Muscle layer of duodenum (tissue), 2 donors: Measurements from ENCODE around the gene KRTAP10-9.

Source experiments
- H3K27ac ChIP-seq: one replicate; pipeline ENCODE4 v1.7.0; 2013; ENCODE audit warnings: mild to moderate bottlenecking, low read length
- H3K27me3 ChIP-seq: one replicate; pipeline ENCODE4 v1.7.0; 2013; ENCODE audit warnings: low read depth, mild to moderate bottlenecking, control low read depth, low read length
- H3K36me3 ChIP-seq, 2 donors: one replicate each; pipeline ENCODE4 v1.7.0; 2013; ENCODE audit warnings: low read length in 2 of 2, control low read depth in 1 of 2, mild to moderate bottlenecking in 1 of 2; ENCODE audit not compliant: insufficient read depth in 2 of 2, control insufficient read depth in 1 of 2
- H3K4me1 ChIP-seq, 2 donors: one replicate each; pipeline ENCODE4 v1.7.0; 2013; ENCODE audit warnings: low read length in 2 of 2, mild to moderate bottlenecking in 2 of 2, control low read depth in 1 of 2, moderate library complexity in 1 of 2; ENCODE audit not compliant: insufficient read depth in 2 of 2, control insufficient read depth in 1 of 2
- H3K4me3 ChIP-seq, 2 donors: one replicate each; pipeline ENCODE4 v1.7.0; 2013; ENCODE audit warnings: low read length in 2 of 2, low read depth in 1 of 2, mild to moderate bottlenecking in 1 of 2
- H3K9me3 ChIP-seq, 2 donors: one replicate each; pipeline ENCODE4 v1.7.0; 2013; ENCODE audit warnings: low read length in 2 of 2, control low read depth in 1 of 2, mild to moderate bottlenecking in 1 of 2; ENCODE audit not compliant: control insufficient read depth in 1 of 2
- donor health status: healthy.

KRTAP10-9 gene

DNA sequence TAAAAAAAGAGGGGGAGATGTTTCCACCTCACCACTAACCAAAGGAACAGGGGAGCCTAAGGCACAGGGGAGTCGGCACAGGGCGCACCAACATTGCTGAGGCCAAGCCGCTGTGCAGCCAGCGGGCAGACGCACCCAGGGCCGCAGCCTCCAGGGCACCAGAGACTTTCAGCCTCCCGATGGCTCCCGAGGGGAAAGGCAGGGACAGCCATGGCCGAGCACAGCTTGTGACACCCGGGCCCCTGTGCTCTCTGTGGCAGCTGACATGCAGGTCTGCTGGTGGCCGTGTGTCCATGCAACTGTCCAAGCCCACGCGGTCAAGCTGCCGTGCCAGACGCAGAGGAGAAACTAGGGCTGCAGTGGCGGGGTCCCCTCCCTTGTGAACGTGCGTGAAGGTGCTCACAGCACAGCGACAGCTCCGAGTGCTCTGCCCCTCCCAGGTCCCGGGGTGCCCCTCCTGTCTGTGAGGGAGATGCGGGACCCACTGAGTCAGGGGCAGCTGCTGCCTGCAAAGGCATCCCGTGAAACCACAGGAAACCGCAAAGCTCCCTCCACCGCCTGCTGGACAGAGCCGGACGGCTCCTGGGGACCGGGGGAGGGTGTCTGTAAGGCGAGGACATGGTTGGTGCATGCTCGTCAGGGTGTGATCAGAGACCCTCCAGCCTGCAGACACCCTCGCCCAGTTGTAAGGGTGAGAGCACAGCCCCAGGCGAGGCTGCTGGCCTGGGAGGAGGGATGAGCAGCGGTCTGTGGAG is 21.8 kb downstream of the KRTAP10-9 start:
- Histone ChIP-seq H3K4me3 (no peak overlapping the region), H3K27me3 (no peaks in the 10 kb centered on the region), H3K9me3 (peaks cover 6 to 16% of the 10 kb centered on the region in 2 donors), H3K4me1 (no peaks in the 10 kb centered on the region), H3K36me3 (no peaks in the 10 kb centered on the region), H3K27ac (no peak overlapping the region)

GRCh38 chr21:44649521-44650100 is 22.7 kb downstream of the KRTAP10-9 start:
- H3K27me3 ChIP-seq = no peaks in the 10 kb centered on the region
- H3K4me3 ChIP-seq = no peak overlapping the region
- H3K4me1 ChIP-seq = no peaks in the 10 kb centered on the region
- peaks cover 0 to 10% of the 10 kb centered on the region in 2 donors for H3K9me3 ChIP-seq
- H3K27ac ChIP-seq = no peak overlapping the region
- H3K36me3 ChIP-seq = no peaks in the 10 kb centered on the region

- Histone ChIP-seq H3K27ac (no peak overlapping the region), H3K27me3 (no peaks in the 10 kb centered on the region), H3K4me3 (no peak overlapping the region), H3K9me3 (peaks cover 0 to 3% of the 10 kb centered on the region in 2 donors), H3K4me1 (no peaks in the 10 kb centered on the region), H3K36me3 (no peaks in the 10 kb centered on the region)
Observed at GRCh38 chr21:44650265-44650972, 23.5 kb downstream of the KRTAP10-9 start.

DNA sequence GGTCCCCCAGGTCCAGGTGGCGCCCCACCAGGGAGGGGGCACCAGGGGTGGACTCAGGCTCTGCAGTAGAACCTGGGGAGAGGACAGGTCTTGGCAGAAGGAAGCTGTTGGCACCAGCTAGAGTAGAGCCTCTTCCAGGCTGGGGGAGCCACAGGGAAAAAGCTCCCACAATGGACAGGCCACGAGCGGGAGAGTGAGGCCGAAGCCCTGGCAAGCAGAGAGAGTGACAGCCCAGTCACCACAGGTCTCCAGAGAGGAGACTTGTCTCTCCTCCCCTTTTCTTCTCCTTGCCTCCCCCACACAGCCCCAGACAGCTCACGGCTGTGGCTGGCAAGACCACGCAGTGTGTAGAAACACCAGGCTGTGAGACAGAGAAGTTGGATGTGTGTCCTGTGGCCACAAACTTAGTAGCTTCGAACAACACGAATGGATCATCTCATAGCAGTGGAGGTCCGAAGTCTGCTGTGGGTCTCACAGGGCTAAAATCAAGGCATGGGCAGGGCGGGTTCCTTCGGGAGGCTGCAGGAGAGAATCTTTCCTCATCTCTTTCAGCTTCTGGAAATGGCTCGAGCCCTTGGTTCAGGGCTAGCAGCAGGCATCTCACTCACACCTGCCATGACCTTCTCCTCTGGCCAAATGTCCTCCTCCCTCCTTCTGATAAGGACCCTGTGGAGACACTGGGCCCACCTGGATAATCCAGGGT is 24.2 kb downstream of the KRTAP10-9 start:
- Histone ChIP-seq H3K36me3 (no peaks in the 10 kb centered on the region), H3K27me3 (no peaks in the 10 kb centered on the region), H3K27ac (no peak overlapping the region), H3K4me1 (no peaks in the 10 kb centered on the region), H3K9me3 (peaks cover 0 to 9% of the 10 kb centered on the region in 2 donors), H3K4me3 (no peak overlapping the region)

DNA sequence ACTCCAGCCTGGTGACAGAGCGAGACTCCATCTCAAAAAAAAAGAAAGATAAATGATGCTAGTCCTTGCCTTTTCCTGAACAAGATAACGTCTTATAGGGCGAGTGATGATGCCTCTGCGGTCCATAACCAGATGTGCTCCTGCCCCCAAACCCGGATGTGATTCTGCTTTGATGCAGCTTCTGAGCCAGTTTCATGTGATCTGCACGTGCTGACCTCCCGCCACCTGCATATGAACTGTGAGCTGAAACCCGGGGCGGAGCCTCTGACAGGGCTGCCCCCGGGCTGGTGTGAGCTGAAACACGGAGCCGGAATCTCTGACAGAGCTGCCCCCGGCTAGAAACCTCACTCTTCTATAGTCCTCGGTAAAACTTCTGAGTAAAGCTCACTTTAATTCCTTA is 26.2 kb downstream of the KRTAP10-9 start:
- no peaks in the 10 kb centered on the region for H3K4me1 ChIP-seq
- no peak overlapping the region for H3K27ac ChIP-seq
- H3K36me3 ChIP-seq = no peaks in the 10 kb centered on the region
- H3K27me3 ChIP-seq = no peaks in the 10 kb centered on the region
- peaks cover 0 to 19% of the 10 kb centered on the region in 2 donors for H3K9me3 ChIP-seq
- H3K4me3 ChIP-seq = no peak overlapping the region

- no peak overlapping the region for H3K4me3 ChIP-seq
- peaks cover 0 to 19% of the 10 kb centered on the region in 2 donors for H3K9me3 ChIP-seq
- H3K27ac ChIP-seq = no peak overlapping the region
- H3K4me1 ChIP-seq = no peaks in the 10 kb centered on the region
- no peaks in the 10 kb centered on the region for H3K36me3 ChIP-seq
- no peaks in the 10 kb centered on the region for H3K27me3 ChIP-seq
Observed at GRCh38 chr21:44653656-44654575, 27.0 kb downstream of the KRTAP10-9 start.

DNA sequence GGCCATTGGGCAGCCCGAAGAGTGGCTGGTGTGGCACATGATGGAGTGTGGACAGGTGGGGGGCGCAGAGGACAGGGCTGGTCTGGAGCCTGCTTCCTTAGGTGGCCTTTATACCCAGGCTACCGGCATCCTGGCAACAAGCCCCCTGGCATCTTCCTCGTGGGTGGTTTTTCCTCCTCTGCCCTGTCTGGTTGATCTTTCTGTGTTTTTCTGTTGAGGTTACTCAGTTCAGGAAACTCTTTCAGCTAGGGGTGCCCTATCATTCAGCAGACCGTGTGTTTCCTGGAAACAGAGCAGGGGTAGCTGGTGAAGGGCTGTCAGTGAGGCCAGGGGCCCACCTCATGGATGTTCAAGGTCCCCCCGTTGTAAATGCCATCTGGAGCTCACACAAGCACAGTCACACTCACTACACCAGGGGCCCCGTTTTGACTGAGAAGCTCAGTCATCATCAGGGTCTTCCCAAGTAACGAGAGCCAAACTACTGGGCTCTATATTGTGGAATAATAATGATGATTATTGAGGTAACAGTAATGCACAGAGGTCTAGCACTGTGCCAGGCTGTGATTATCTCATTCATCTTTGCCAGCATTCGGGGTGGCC is 27.8 kb downstream of the KRTAP10-9 start, which contains the start of gene KRTAP12-4:
TSS of gene KRTAP12-4 (minus strand) at position 84 of the 600 bp plus-strand sequence. CDS start at position 39, 45 bp downstream.
- H3K27ac ChIP-seq = no peak within 1 kb of the TSS
- H3K27me3 ChIP-seq = no peaks in the 10 kb centered on the region

DNA sequence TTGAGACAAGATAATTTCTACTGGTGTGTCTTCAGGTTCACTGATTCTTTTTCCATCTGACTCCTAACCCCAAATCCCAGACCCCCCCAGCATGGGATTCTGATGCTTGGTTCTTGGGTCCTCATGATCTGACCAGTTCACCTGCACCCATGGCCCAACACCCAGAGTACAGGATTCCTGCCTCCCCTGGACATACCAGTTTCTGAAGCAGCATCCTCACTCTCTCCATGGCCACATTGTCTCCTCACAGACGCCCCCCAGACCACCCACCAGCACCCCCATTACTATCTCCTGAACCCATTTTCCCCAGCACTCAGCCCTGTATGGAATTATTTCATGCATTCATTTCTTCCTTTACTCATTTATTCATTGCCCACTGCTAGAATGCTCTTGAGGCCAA is 30.0 kb downstream of the KRTAP10-9 start:
- H3K9me3 ChIP-seq = peaks cover 0 to 20% of the 10 kb centered on the region in 2 donors
- no peaks in the 10 kb centered on the region for H3K27me3 ChIP-seq
- H3K4me3 ChIP-seq = no peak overlapping the region
- H3K4me1 ChIP-seq = no peaks in the 10 kb centered on the region
- no peak overlapping the region for H3K27ac ChIP-seq
- no peaks in the 10 kb centered on the region for H3K36me3 ChIP-seq

More for the DNA sequence above, 27.8 kb downstream of the KRTAP10-9 start, which contains the start of gene KRTAP12-4:
- Histone ChIP-seq H3K4me3 (no peak within 1 kb of the TSS), H3K36me3 (no peaks in the 10 kb centered on the region), H3K9me3 (peaks cover 0 to 19% of the 10 kb centered on the region in 2 donors), H3K4me1 (no peaks in the 10 kb centered on the region)

GRCh38 chr21:44657635-44658540 is 31.0 kb downstream of the KRTAP10-9 start, which contains the start of gene KRTAP12-3:
Gene KRTAP12-3 (plus strand): TSS chr21:44657932. CDS start chr21:44657980, 48 bp downstream.
- no peaks in the 10 kb centered on the region for H3K27me3 ChIP-seq
- no peak within 1 kb of the TSS for H3K4me3 ChIP-seq
- peaks cover 0 to 20% of the 10 kb centered on the region in 2 donors for H3K9me3 ChIP-seq
- H3K4me1 ChIP-seq = no peaks in the 10 kb centered on the region
- no peak within 1 kb of the TSS for H3K27ac ChIP-seq
- H3K36me3 ChIP-seq = no peaks in the 10 kb centered on the region
